ENCODE results near the gene PASK.

The PASK gene

GRCh38 chr2:241088791-241089732 is 60.2 kb downstream of the PASK start:
- Histone ChIP-seq H3K4me1 (ENCODE audit: control insufficient read depth, insufficient read depth, low read length) (no peaks in the 10 kb centered on the region), H3K4me3 (ENCODE audit: low read length) (no peak overlapping the region), H3K36me3 (ENCODE audit: control insufficient read depth, insufficient read depth, low read length) (peaks cover 13% of the 10 kb centered on the region), H3K9me3 (ENCODE audit: control insufficient read depth, low read length) (no peaks in the 10 kb centered on the region), H3K27me3 (ENCODE audit: control insufficient read depth, insufficient read depth, low read length) (no peaks in the 10 kb centered on the region), H3K9ac (ENCODE audit: low read length) (no peak overlapping the region)

- Histone ChIP-seq H3K27me3 (ENCODE audit: control insufficient read depth, insufficient read depth, low read length) (no peaks in the 10 kb centered on the region), H3K9ac (ENCODE audit: low read length) (no peak overlapping the region), H3K4me1 (ENCODE audit: control insufficient read depth, insufficient read depth, low read length) (no peaks in the 10 kb centered on the region), H3K4me3 (ENCODE audit: low read length) (no peak overlapping the region), H3K36me3 (ENCODE audit: control insufficient read depth, insufficient read depth, low read length) (peaks cover 13% of the 10 kb centered on the region), H3K9me3 (ENCODE audit: control insufficient read depth, low read length) (no peaks in the 10 kb centered on the region)
Observed at GRCh38 chr2:241088376-241088775, 60.9 kb downstream of the PASK start.

- no peaks in the 10 kb centered on the region for H3K4me1 ChIP-seq (ENCODE audit: control insufficient read depth, insufficient read depth, low read length)
- H3K9me3 ChIP-seq (ENCODE audit: control insufficient read depth, low read length): no peaks in the 10 kb centered on the region
- H3K36me3 ChIP-seq (ENCODE audit: control insufficient read depth, insufficient read depth, low read length): peaks cover 13% of the 10 kb centered on the region
- no peaks in the 10 kb centered on the region for H3K27me3 ChIP-seq (ENCODE audit: control insufficient read depth, insufficient read depth, low read length)
- H3K9ac ChIP-seq (ENCODE audit: low read length): no peak overlapping the region
- no peak overlapping the region for H3K4me3 ChIP-seq (ENCODE audit: low read length)
Observed at GRCh38 chr2:241087420-241088268, 61.6 kb downstream of the PASK start.

DNA sequence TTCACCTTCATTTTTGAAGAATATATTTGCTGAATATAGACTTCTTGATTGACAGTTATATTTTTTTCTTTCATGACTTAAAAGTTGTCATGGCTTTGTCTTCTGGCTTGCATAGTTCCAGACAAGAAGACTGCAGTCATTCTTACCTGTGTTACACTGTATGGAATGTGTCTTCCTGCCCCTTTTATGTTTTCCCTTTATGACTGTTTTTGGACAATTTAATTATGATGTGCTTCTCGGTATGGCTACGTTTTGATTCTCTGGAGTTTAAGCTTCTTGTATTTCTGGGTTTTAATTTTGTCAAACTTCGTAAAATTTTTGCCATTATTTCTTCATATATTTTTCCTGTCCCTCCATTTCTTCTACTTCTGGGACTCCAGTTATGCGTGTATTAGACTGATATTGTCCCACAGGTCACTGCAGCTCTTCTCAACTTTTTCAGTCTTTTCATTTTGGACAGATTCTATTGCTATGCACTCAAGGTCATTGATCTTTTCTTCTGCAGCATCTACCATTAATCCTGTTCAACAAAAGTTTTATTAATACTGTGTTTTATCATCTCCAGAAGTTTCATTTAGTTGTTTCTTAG is 64.3 kb downstream of the PASK start:
- no peaks in the 10 kb centered on the region for H3K9me3 ChIP-seq (ENCODE audit: control insufficient read depth, low read length)
- no peaks in the 10 kb centered on the region for H3K4me1 ChIP-seq (ENCODE audit: control insufficient read depth, insufficient read depth, low read length)
- no peaks in the 10 kb centered on the region for H3K27me3 ChIP-seq (ENCODE audit: control insufficient read depth, insufficient read depth, low read length)
- no peak overlapping the region for H3K4me3 ChIP-seq (ENCODE audit: low read length)
- H3K9ac ChIP-seq (ENCODE audit: low read length): no peak overlapping the region
- peaks cover 13% of the 10 kb centered on the region for H3K36me3 ChIP-seq (ENCODE audit: control insufficient read depth, insufficient read depth, low read length)

- peaks cover 7% of the 10 kb centered on the region for H3K36me3 ChIP-seq (ENCODE audit: control insufficient read depth, insufficient read depth, low read length)
- no peaks in the 10 kb centered on the region for H3K9me3 ChIP-seq (ENCODE audit: control insufficient read depth, low read length)
- no peak overlapping the region for H3K4me3 ChIP-seq (ENCODE audit: low read length)
- no peak overlapping the region for H3K9ac ChIP-seq (ENCODE audit: low read length)
- no peaks in the 10 kb centered on the region for H3K27me3 ChIP-seq (ENCODE audit: control insufficient read depth, insufficient read depth, low read length)
- no peaks in the 10 kb centered on the region for H3K4me1 ChIP-seq (ENCODE audit: control insufficient read depth, insufficient read depth, low read length)
Observed at GRCh38 chr2:241083091-241083415, 66.2 kb downstream of the PASK start.

GRCh38 chr2:241082341-241083090 is 66.8 kb downstream of the PASK start:
- Histone ChIP-seq H3K9me3 (ENCODE audit: control insufficient read depth, low read length) (no peaks in the 10 kb centered on the region), H3K27me3 (ENCODE audit: control insufficient read depth, insufficient read depth, low read length) (no peaks in the 10 kb centered on the region), H3K4me3 (ENCODE audit: low read length) (no peak overlapping the region), H3K4me1 (ENCODE audit: control insufficient read depth, insufficient read depth, low read length) (no peaks in the 10 kb centered on the region), H3K9ac (ENCODE audit: low read length) (no peak overlapping the region), H3K36me3 (ENCODE audit: control insufficient read depth, insufficient read depth, low read length) (peaks cover 4% of the 10 kb centered on the region)

DNA sequence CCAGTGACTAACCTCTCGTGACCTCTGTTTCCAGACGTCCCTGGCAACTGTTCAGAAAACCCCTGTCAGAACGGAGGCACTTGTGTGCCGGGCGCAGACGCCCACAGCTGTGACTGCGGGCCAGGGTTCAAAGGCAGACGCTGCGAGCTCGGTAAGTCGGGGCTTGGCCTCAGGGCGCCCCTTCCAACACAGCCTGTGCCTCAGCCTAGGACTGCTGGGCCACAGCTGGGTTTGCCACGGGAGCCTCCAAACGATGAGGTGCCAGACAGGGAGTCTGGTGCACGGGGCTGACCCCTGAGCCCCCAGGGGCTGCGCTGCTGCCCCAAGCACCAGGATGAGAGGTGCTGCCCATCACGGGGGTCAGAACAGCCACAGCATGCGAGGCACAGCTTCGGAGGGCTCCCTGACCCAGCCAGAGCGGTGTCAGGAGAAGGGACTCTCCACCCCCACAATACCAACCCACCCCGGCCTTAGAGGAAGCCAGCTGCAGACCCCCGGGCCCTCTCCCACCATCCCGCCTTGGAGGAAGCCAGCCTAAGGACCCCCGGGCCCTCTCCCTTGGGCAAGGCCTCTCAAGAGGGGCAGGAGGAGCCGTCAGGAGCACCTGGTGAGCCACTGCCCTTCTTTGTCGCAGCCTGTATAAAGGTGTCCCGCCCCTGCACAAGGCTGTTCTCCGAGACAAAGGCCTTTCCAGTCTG is 67.5 kb downstream of the PASK start:
- no peaks in the 10 kb centered on the region for H3K36me3 ChIP-seq (ENCODE audit: control insufficient read depth, insufficient read depth, low read length)
- no peaks in the 10 kb centered on the region for H3K4me1 ChIP-seq (ENCODE audit: control insufficient read depth, insufficient read depth, low read length)
- no peaks in the 10 kb centered on the region for H3K27me3 ChIP-seq (ENCODE audit: control insufficient read depth, insufficient read depth, low read length)
- no peak overlapping the region for H3K4me3 ChIP-seq (ENCODE audit: low read length)
- peak overlapping the region; percentile 14 for H3K9ac ChIP-seq (ENCODE audit: low read length)
- no peaks in the 10 kb centered on the region for H3K9me3 ChIP-seq (ENCODE audit: control insufficient read depth, low read length)

GRCh38 chr2:241081190-241081642 is 68.1 kb downstream of the PASK start:
- H3K4me3 ChIP-seq (ENCODE audit: low read length): no peak overlapping the region
- no peaks in the 10 kb centered on the region for H3K27me3 ChIP-seq (ENCODE audit: control insufficient read depth, insufficient read depth, low read length)
- peak overlapping the region; percentile 14 for H3K9ac ChIP-seq (ENCODE audit: low read length)
- H3K9me3 ChIP-seq (ENCODE audit: control insufficient read depth, low read length): no peaks in the 10 kb centered on the region
- H3K36me3 ChIP-seq (ENCODE audit: control insufficient read depth, insufficient read depth, low read length): no peaks in the 10 kb centered on the region
- no peaks in the 10 kb centered on the region for H3K4me1 ChIP-seq (ENCODE audit: control insufficient read depth, insufficient read depth, low read length)

DNA sequence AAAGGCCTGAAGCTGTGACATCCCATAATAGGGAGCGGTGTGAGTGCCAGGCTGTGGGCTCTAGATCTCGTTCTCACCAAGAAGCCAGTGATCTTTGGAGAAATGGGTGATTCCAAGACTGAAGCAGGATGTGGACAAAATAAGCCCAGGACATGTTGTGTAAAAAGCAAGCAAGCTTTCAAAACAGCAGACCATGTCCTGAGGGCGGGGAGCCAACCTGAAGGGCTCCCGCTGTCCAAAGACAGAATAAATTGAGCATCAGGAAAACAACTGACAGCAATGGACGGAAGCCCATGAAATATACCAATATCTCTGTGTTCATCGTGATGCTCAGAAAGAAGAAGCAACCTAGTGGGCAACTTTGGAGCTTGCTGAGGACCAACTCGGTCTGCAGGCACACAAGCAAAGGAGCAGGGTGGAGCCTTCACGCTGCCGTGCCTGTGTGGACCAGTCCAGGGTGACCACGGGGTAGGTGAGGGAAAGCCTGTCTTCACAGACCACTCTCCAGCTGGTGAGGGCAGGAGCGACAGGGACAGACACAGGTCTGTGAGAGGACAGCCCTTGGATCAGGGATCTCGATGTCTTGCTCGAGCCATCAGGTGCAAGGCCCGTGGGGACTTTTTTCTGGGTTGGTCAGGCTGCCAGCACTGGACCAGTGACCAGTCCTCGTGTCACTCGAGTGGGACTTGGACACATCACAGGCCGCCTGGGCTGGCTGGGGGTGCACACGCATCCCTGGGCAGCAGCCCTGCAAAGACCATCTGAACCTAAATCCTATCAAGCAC is 68.7 kb downstream of the PASK start:
- Histone ChIP-seq H3K27me3 (ENCODE audit: control insufficient read depth, insufficient read depth, low read length) (no peaks in the 10 kb centered on the region), H3K9ac (ENCODE audit: low read length) (no peak overlapping the region), H3K4me3 (ENCODE audit: low read length) (no peak overlapping the region), H3K4me1 (ENCODE audit: control insufficient read depth, insufficient read depth, low read length) (no peaks in the 10 kb centered on the region), H3K36me3 (ENCODE audit: control insufficient read depth, insufficient read depth, low read length) (no peaks in the 10 kb centered on the region), H3K9me3 (ENCODE audit: control insufficient read depth, low read length) (no peaks in the 10 kb centered on the region)

- Histone ChIP-seq H3K4me3 (ENCODE audit: low read length) (no peak overlapping the region), H3K9ac (ENCODE audit: low read length) (no peak overlapping the region), H3K27me3 (ENCODE audit: control insufficient read depth, insufficient read depth, low read length) (no peaks in the 10 kb centered on the region), H3K36me3 (ENCODE audit: control insufficient read depth, insufficient read depth, low read length) (no peaks in the 10 kb centered on the region), H3K9me3 (ENCODE audit: control insufficient read depth, low read length) (no peaks in the 10 kb centered on the region), H3K4me1 (ENCODE audit: control insufficient read depth, insufficient read depth, low read length) (no peaks in the 10 kb centered on the region)
Observed at GRCh38 chr2:241074901-241075540, 74.3 kb downstream of the PASK start.

Measured in mucosa of stomach (tissue), 1 donor.